Fibroblast of pulmonary artery (primary cell): ENCODE results near the gene POLR1H.
A peak's percentile ranks its signal among the peaks of the same experiment; 100 is the strongest.

ENCODE experiments used
- DNase-seq: peaks from one replicate; pipeline ENCODE4 v3.0.0-alpha.2; 2010; ENCODE audit warnings: low read depth
- H3K4me3 ChIP-seq: replicated peaks from 2 replicates; pipeline ENCODE4 v1.5.1; 2011; ENCODE audit warnings: low read depth, mild to moderate bottlenecking, control low read depth, low read length, moderate library complexity
- CTCF ChIP-seq: IDR thresholded peaks from 2 replicates; pipeline ENCODE4 v1.5.1; 2011; ENCODE audit warnings: mild to moderate bottlenecking, control low read depth, low read length, inconsistent platforms; ENCODE audit errors: missing control alignments

Gene POLR1H

GRCh38 chr6:30102970-30103871 lies 42.2 kb downstream of the POLR1H start:
- H3K4me3 ChIP-seq, result peak overlapping the region; percentile 51
- TF ChIP-seq CTCF, result peak; percentile 87
- peak; percentile 88 for DNase-seq

- no peak for DNase-seq
- TF ChIP-seq CTCF, result no peak
- no peak overlapping the region for H3K4me3 ChIP-seq
Measured at GRCh38 chr6:30103872-30104179, 42.8 kb downstream of the POLR1H start.

DNA sequence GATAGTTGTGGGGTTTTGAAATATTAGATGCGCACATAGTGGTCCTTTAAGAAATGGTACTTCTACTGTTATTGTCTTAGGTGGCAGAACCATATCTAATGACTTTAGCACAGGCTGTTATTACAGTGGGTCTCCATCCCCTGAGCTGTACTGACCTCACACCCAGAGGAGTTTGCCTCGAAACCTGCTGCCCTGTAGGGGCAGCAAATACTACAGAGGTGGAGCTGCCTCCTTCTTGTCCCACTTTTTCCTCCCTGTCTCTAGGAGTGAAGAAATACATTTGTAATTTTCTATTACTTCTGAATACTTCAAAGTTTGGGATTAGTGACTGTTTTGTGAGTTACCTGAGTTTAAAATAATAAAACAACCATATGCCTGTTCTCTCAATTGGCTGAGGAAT lies 43.6 kb downstream of the POLR1H start:
- TF ChIP-seq CTCF, result no peak

DNA sequence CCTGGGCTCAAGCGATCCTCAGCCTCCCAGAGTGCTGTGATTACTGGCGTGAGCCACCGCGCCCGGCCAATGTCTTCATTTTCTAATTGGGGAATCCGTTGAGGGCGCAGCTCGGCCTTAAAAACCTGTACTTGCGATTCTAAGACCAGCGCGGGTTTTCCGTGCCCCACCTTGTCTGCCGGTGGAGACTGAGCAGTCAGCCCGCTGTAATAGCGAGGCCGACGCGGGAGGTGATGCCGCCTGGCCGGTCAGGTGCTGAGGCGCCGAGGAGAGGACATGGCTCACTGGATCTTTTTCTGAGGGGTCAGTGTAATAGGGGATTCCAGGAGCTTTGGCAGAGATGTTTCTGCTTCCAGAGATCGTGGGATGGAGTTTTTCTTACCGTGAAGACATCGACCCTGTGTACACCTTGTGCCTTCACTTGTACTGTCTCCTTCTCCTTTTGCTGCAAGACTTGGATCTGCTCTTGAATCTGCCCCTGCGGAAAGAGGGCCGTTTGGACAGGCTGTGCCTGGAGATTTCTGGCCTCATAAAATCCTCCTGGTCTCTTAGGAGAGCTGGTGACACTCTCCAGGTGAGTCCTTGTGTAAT lies 50.3 kb downstream of the POLR1H start:
- H3K4me3 ChIP-seq, result no peak overlapping the region
- DNase-seq, result no peak
- no peak for TF ChIP-seq CTCF

More for the DNA sequence above, 43.6 kb downstream of the POLR1H start:
- no peak for DNase-seq
- no peak overlapping the region for H3K4me3 ChIP-seq

- no peak for DNase-seq
- H3K4me3 ChIP-seq, result no peak overlapping the region
- no peak for TF ChIP-seq CTCF
Measured at GRCh38 chr6:30112402-30112994, 51.4 kb downstream of the POLR1H start.

DNA sequence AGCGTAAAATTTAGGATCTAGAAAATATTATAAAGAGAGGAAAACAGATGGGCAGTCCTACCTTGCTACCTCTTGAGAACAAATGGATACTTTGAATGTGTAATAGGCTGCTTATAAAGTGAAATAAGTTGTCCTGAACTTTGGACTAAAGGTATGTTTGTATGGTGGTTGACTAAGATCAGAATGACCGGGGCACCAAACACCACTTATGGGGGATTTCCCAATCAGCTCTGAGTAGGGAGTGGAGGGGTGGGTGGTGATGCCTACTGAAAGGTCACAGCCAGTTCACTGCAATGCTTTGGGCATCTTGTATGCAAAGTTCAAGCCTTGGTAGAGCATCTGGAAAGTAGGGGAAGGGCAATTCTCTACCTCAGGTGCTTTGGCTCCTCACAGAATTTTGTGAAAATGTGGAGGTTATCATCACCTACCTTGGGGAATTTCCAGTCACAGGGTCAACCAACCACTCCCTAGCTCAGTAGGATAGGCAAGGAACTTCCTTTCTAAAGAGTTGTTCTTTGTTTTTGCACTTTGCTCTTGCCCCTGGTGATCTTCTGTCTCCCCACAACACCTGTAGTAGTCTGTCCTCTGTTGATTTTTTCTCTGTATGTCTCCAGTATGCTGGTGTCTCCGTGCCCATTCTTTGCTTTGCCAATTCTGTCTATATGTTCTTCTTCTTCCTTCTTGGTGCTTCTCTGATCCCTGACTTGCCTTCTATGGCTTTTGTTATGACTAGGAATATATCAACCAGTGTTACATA lies 52.1 kb downstream of the POLR1H start, which contains the start of gene TRIM31:
Gene TRIM31, minus strand, starts transcription at position 88 of the 757 bp plus-strand sequence. CDS start 285 bp downstream, outside the sequence.
- no peak for TF ChIP-seq CTCF
- no peak for DNase-seq
- no peak within 1 kb of the TSS for H3K4me3 ChIP-seq
